ENCODE results near the gene ARIH2.

DNA sequence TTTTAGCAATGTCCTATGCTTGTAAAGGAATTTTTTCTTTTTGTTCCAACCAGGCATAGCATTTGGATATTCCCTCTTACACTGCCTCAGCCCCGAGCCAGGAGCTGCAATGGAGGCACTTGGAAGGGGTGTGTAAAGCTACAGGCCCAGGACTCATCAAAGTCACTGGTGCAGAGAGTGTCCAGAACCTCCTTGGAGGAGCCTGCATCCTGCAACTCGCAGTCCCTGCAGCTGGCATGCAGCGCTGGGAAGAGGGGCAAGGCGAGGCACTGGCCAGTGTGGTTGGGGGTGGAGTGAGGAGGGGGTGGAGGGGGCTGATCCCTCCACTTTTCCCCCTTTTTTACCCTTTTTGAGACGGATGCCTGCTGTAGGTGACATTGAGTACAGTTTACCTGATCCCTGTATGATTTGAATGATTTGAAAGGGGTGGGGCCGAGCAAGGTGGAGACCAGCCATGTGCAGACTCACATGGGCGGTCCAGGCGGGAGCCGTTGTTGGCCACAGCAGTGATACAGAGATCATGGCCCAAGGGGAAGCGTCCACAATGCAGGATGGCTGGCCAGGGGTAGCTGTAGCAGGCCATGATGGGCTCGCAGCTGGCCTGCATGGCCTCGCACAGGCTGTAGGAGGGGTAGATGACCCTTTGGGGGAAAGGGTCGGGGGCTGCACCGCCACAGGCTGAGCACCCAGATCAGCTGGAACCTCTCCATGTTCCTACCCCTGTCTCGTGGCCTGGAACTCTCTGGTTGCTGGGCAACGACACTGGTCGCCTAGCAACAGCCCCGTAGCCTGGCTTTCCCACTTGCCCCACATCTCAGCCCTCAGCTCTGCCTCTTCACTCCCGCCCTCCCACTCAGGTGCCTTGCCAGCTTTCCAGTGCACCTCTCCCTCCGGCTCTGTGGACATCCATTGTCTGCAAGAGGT lies 79.3 kb downstream of the ARIH2 start:
- TF ChIP-seq POLR2A (IDR thresholded peaks at IDR 0.05; ENCODE audit: low read depth, low read length) (no peak), RFX5 (IDR thresholded peaks at IDR 0.05; ENCODE audit: low read depth, low read length) (no peak), RCOR1 (IDR thresholded peaks at IDR 0.05; ENCODE audit: insufficient replicate concordance, low read length) (no peak), MAZ (IDR thresholded peaks at IDR 0.05; ENCODE audit: borderline replicate concordance, low read depth, low read length) (no peak), MXI1 (IDR thresholded peaks at IDR 0.05; ENCODE audit: borderline replicate concordance, low read depth, low read length) (no peak), CHD1 (IDR thresholded peaks at IDR 0.05; ENCODE audit: low read depth, low read length) (no peak), NFE2L2 (IDR thresholded peaks at IDR 0.05; ENCODE audit: low read depth, low read length) (no peak), BHLHE40 (IDR thresholded peaks at IDR 0.05; ENCODE audit: low read depth, low read length) (no peak), RAD21 (IDR thresholded peaks at IDR 0.05; ENCODE audit: low read length) (no peak), SMC3 (IDR thresholded peaks at IDR 0.05; ENCODE audit: low read depth, low read length) (no peak)
- TF ChIP-seq, protein P1, sequence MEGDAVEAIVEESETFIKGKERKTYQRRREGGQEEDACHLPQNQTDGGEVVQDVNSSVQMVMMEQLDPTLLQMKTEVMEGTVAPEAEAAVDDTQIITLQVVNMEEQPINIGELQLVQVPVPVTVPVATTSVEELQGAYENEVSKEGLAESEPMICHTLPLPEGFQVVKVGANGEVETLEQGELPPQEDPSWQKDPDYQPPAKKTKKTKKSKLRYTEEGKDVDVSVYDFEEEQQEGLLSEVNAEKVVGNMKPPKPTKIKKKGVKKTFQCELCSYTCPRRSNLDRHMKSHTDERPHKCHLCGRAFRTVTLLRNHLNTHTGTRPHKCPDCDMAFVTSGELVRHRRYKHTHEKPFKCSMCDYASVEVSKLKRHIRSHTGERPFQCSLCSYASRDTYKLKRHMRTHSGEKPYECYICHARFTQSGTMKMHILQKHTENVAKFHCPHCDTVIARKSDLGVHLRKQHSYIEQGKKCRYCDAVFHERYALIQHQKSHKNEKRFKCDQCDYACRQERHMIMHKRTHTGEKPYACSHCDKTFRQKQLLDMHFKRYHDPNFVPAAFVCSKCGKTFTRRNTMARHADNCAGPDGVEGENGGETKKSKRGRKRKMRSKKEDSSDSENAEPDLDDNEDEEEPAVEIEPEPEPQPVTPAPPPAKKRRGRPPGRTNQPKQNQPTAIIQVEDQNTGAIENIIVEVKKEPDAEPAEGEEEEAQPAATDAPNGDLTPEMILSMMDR (conservative IDR thresholded peaks at IDR 0.05; ENCODE audit: low read depth, low read length): no peak
- TF ChIP-seq, protein P2, sequence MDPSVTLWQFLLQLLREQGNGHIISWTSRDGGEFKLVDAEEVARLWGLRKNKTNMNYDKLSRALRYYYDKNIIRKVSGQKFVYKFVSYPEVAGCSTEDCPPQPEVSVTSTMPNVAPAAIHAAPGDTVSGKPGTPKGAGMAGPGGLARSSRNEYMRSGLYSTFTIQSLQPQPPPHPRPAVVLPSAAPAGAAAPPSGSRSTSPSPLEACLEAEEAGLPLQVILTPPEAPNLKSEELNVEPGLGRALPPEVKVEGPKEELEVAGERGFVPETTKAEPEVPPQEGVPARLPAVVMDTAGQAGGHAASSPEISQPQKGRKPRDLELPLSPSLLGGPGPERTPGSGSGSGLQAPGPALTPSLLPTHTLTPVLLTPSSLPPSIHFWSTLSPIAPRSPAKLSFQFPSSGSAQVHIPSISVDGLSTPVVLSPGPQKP (IDR thresholded peaks at IDR 0.05; ENCODE audit: borderline replicate concordance, low read depth, low read length): no peak

All from IMR-90 (cell line).